ENCODE measurements around the gene CHURC1.

CHURC1 gene

GRCh38 chr14:64920465-64920864 is 6.2 kb downstream of the CHURC1 start:
- Histone ChIP-seq H2BK5ac (ENCODE audit: low read length) (no peak overlapping the region), H2AFZ (ENCODE audit: low read length) (no peak overlapping the region), H3K79me1 (ENCODE audit: low read depth, low read length) (peaks cover 2% of the 10 kb centered on the region), H3K27ac (replicated peaks; ENCODE audit: low read length) (no peak overlapping the region), H3K9ac (ENCODE audit: low read depth, low read length, poor library complexity) (no peak overlapping the region), H3K23ac (ENCODE audit: low read depth, low read length, poor library complexity) (no peak overlapping the region), H4K91ac (ENCODE audit: low read depth, low read length, poor library complexity) (no peak overlapping the region), H3K27me3 (ENCODE audit: control insufficient read depth in 3 of 3, insufficient read depth in 3 of 3, low read depth in 1 of 3, low read length in 3 of 3) (no peaks in the 10 kb centered on the region), H3K4me2 (ENCODE audit: insufficient read depth, low read length, poor library complexity, severe bottlenecking) (no peak overlapping the region), H3K14ac (ENCODE audit: low read length) (no peak overlapping the region), H3K4me1 (ENCODE audit: control insufficient read depth in 2 of 2, insufficient read depth in 1 of 2, low read depth in 1 of 2, low read length in 2 of 2) (peaks cover 0 to 5% of the 10 kb centered on the region in 2 donors), H2BK12ac (ENCODE audit: low read length) (no peak overlapping the region), H3K36me3 (replicated peaks in 1 of 2; ENCODE audit: control insufficient read depth in 2 of 2, insufficient read depth in 2 of 2, low read length in 2 of 2) (peaks cover 4 to 21% of the 10 kb centered on the region in 2 donors), H2AK5ac (ENCODE audit: low read depth, low read length) (no peak overlapping the region), H3K9me3 (replicated peaks in 1 of 2; ENCODE audit: control insufficient read depth in 2 of 2, insufficient read depth in 1 of 2, low read depth in 1 of 2, low read length in 2 of 2) (no peaks in the 10 kb centered on the region), H2BK15ac (ENCODE audit: low read length) (no peak overlapping the region), H3K4me3 (ENCODE audit: low read length in 2 of 2) (no peak overlapping the region), H3K18ac (ENCODE audit: low read length) (no peak overlapping the region), H4K8ac (ENCODE audit: low read depth, low read length) (no peak overlapping the region), H3K4ac (ENCODE audit: low read length) (no peak overlapping the region), H2BK120ac (ENCODE audit: low read depth, low read length) (no peak overlapping the region)
- DNase-seq (ENCODE audit: low spot score): no peak
- WGBS, 2 donors (ENCODE audit: extremely low coverage in 2 of 2, insufficient read length in 2 of 2, insufficient replicate concordance in 1 of 2): no CpG with 5 or more reads among the region's 2 CpGs

- no peak overlapping the region for H3K23ac ChIP-seq (ENCODE audit: low read depth, low read length, poor library complexity)
- H3K9me3 ChIP-seq (replicated peaks in 1 of 2; ENCODE audit: control insufficient read depth in 2 of 2, insufficient read depth in 1 of 2, low read depth in 1 of 2, low read length in 2 of 2): no peaks in the 10 kb centered on the region
- no peak overlapping the region for H4K8ac ChIP-seq (ENCODE audit: low read depth, low read length)
- H3K4me2 ChIP-seq (ENCODE audit: insufficient read depth, low read length, poor library complexity, severe bottlenecking): no peak overlapping the region
- no peaks in the 10 kb centered on the region for H3K27me3 ChIP-seq (ENCODE audit: control insufficient read depth in 3 of 3, insufficient read depth in 3 of 3, low read depth in 1 of 3, low read length in 3 of 3)
- no peak overlapping the region for H2BK5ac ChIP-seq (ENCODE audit: low read length)
- no peak overlapping the region for H4K91ac ChIP-seq (ENCODE audit: low read depth, low read length, poor library complexity)
- no peak overlapping the region for H3K18ac ChIP-seq (ENCODE audit: low read length)
- no peak overlapping the region for H3K4ac ChIP-seq (ENCODE audit: low read length)
- no peaks in the 10 kb centered on the region for H3K79me1 ChIP-seq (ENCODE audit: low read depth, low read length)
- no peak overlapping the region for H2BK15ac ChIP-seq (ENCODE audit: low read length)
- H3K27ac ChIP-seq (replicated peaks; ENCODE audit: low read length): no peak overlapping the region
- H2BK120ac ChIP-seq (ENCODE audit: low read depth, low read length): no peak overlapping the region
- no peak overlapping the region for H2BK12ac ChIP-seq (ENCODE audit: low read length)
- peaks cover 8 to 43% of the 10 kb centered on the region in 2 donors for H3K36me3 ChIP-seq (replicated peaks in 1 of 2; ENCODE audit: control insufficient read depth in 2 of 2, insufficient read depth in 2 of 2, low read length in 2 of 2)
- no peak overlapping the region for H3K4me3 ChIP-seq (ENCODE audit: low read length in 2 of 2)
- no peak overlapping the region for H3K9ac ChIP-seq (ENCODE audit: low read depth, low read length, poor library complexity)
- no peak overlapping the region for H3K14ac ChIP-seq (ENCODE audit: low read length)
- H2AFZ ChIP-seq (ENCODE audit: low read length): no peak overlapping the region
- no peak overlapping the region for H2AK5ac ChIP-seq (ENCODE audit: low read depth, low read length)
- no peak for DNase-seq (ENCODE audit: low spot score)
- peaks cover 0 to 5% of the 10 kb centered on the region in 2 donors for H3K4me1 ChIP-seq (ENCODE audit: control insufficient read depth in 2 of 2, insufficient read depth in 1 of 2, low read depth in 1 of 2, low read length in 2 of 2)
- no CpG with 5 or more reads among the region's 3 CpGs for WGBS, 2 donors (ENCODE audit: extremely low coverage in 2 of 2, insufficient read length in 2 of 2, insufficient replicate concordance in 1 of 2)
Observed at GRCh38 chr14:64923015-64923414, 8.8 kb downstream of the CHURC1 start.

GRCh38 chr14:64926398-64926995 is 12.2 kb downstream of the CHURC1 start:
- Histone ChIP-seq H3K4ac (ENCODE audit: low read length) (no peak overlapping the region), H3K36me3 (replicated peaks in 1 of 2; ENCODE audit: control insufficient read depth in 2 of 2, insufficient read depth in 2 of 2, low read length in 2 of 2) (peaks cover 8 to 78% of the 10 kb centered on the region in 2 donors), H3K4me3 (ENCODE audit: low read length in 2 of 2) (no peak overlapping the region), H2BK120ac (ENCODE audit: low read depth, low read length) (no peak overlapping the region), H3K27ac (replicated peaks; ENCODE audit: low read length) (no peak overlapping the region), H3K27me3 (ENCODE audit: control insufficient read depth in 3 of 3, insufficient read depth in 3 of 3, low read depth in 1 of 3, low read length in 3 of 3) (no peaks in the 10 kb centered on the region), H2BK12ac (ENCODE audit: low read length) (no peak overlapping the region), H3K4me2 (ENCODE audit: insufficient read depth, low read length, poor library complexity, severe bottlenecking) (no peak overlapping the region), H2AFZ (ENCODE audit: low read length) (no peak overlapping the region), H4K91ac (ENCODE audit: low read depth, low read length, poor library complexity) (no peak overlapping the region), H3K4me1 (ENCODE audit: control insufficient read depth in 2 of 2, insufficient read depth in 1 of 2, low read depth in 1 of 2, low read length in 2 of 2) (peaks cover 0 to 4% of the 10 kb centered on the region in 2 donors), H2BK5ac (ENCODE audit: low read length) (no peak overlapping the region), H3K18ac (ENCODE audit: low read length) (no peak overlapping the region), H3K14ac (ENCODE audit: low read length) (no peak overlapping the region), H3K23ac (ENCODE audit: low read depth, low read length, poor library complexity) (no peak overlapping the region), H3K9ac (ENCODE audit: low read depth, low read length, poor library complexity) (no peak overlapping the region), H2BK15ac (ENCODE audit: low read length) (no peak overlapping the region), H3K9me3 (replicated peaks in 1 of 2; ENCODE audit: control insufficient read depth in 2 of 2, insufficient read depth in 1 of 2, low read depth in 1 of 2, low read length in 2 of 2) (no peaks in the 10 kb centered on the region), H3K79me1 (ENCODE audit: low read depth, low read length) (no peaks in the 10 kb centered on the region), H4K8ac (ENCODE audit: low read depth, low read length) (no peak overlapping the region), H2AK5ac (ENCODE audit: low read depth, low read length) (no peak overlapping the region)
- no peak for DNase-seq (ENCODE audit: low spot score)
- WGBS, 2 donors (ENCODE audit: extremely low coverage in 2 of 2, insufficient read length in 2 of 2, insufficient replicate concordance in 1 of 2): no CpG with 5 or more reads among the region's 4 CpGs

- DNase-seq (ENCODE audit: low spot score): no peak
- WGBS, 2 donors (ENCODE audit: extremely low coverage in 2 of 2, insufficient read length in 2 of 2, insufficient replicate concordance in 1 of 2): no CpG with 5 or more reads among the region's 3 CpGs
- H3K27me3 ChIP-seq (ENCODE audit: control insufficient read depth in 3 of 3, insufficient read depth in 3 of 3, low read depth in 1 of 3, low read length in 3 of 3): no peaks in the 10 kb centered on the region
Observed at GRCh38 chr14:64927031-64927430, 12.8 kb downstream of the CHURC1 start.

More at GRCh38 chr14:64927031-64927430, 12.8 kb downstream of the CHURC1 start:
- Histone ChIP-seq H2BK5ac (ENCODE audit: low read length) (no peak overlapping the region), H2AK5ac (ENCODE audit: low read depth, low read length) (no peak overlapping the region), H3K27ac (replicated peaks; ENCODE audit: low read length) (no peak overlapping the region), H2BK120ac (ENCODE audit: low read depth, low read length) (no peak overlapping the region), H3K4me3 (ENCODE audit: low read length in 2 of 2) (no peak overlapping the region), H3K4me1 (ENCODE audit: control insufficient read depth in 2 of 2, insufficient read depth in 1 of 2, low read depth in 1 of 2, low read length in 2 of 2) (peaks cover 0 to 9% of the 10 kb centered on the region in 2 donors), H3K4ac (ENCODE audit: low read length) (no peak overlapping the region), H2AFZ (ENCODE audit: low read length) (no peak overlapping the region), H3K4me2 (ENCODE audit: insufficient read depth, low read length, poor library complexity, severe bottlenecking) (no peak overlapping the region), H3K23ac (ENCODE audit: low read depth, low read length, poor library complexity) (no peak overlapping the region), H4K8ac (ENCODE audit: low read depth, low read length) (no peak overlapping the region), H2BK12ac (ENCODE audit: low read length) (no peak overlapping the region), H3K9ac (ENCODE audit: low read depth, low read length, poor library complexity) (no peak overlapping the region), H3K79me1 (ENCODE audit: low read depth, low read length) (no peaks in the 10 kb centered on the region), H3K18ac (ENCODE audit: low read length) (no peak overlapping the region), H3K36me3 (replicated peaks in 1 of 2; ENCODE audit: control insufficient read depth in 2 of 2, insufficient read depth in 2 of 2, low read length in 2 of 2) (peaks cover 8 to 83% of the 10 kb centered on the region in 2 donors), H4K91ac (ENCODE audit: low read depth, low read length, poor library complexity) (no peak overlapping the region), H2BK15ac (ENCODE audit: low read length) (no peak overlapping the region), H3K14ac (ENCODE audit: low read length) (no peak overlapping the region), H3K9me3 (replicated peaks in 1 of 2; ENCODE audit: control insufficient read depth in 2 of 2, insufficient read depth in 1 of 2, low read depth in 1 of 2, low read length in 2 of 2) (no peaks in the 10 kb centered on the region)
